ENCODE results near the gene CD6.
"Not testable (repeated sequence)": the region's sequence is repeated elsewhere in the genome, so short reads cannot be mapped to it uniquely, and the experiment has no call there.

Gene CD6

GRCh38 chr11:61059260-61059752, 87.8 kb downstream of the CD6 start:
- DNase-seq = no peak

- DNase-seq = peak; percentile 48
These were observed 89.8 kb downstream of the CD6 start for GRCh38 chr11:61061081-61061826.

GRCh38 chr11:61062181-61062930, 90.9 kb downstream of the CD6 start:
- DNase-seq = no peak

GRCh38 chr11:61065236-61065635, 93.8 kb downstream of the CD6 start:
- DNase-seq = not testable (repeated sequence)

GRCh38 chr11:61065955-61066638, 94.6 kb downstream of the CD6 start:
- no peak for DNase-seq

- no peak for DNase-seq
These were observed 95.2 kb downstream of the CD6 start for GRCh38 chr11:61066645-61067044.

GRCh38 chr11:61067782-61068446, 96.4 kb downstream of the CD6 start:
- DNase-seq = no peak

- no peak for DNase-seq
These were observed 97.1 kb downstream of the CD6 start for GRCh38 chr11:61068581-61068980.

- DNase-seq = no peak
These were observed 97.9 kb downstream of the CD6 start for GRCh38 chr11:61069427-61069826.

Measured in activated gamma-delta T cell (primary cell).